ENCODE data around the gene MSRB3. TPM values are rescaled to one million over a fixed set of nuclear protein-coding genes. Genes with fewer than 3 reads are reported as not detected.

The MSRB3 gene
- polyA plus RNA-seq, 1 donor from 2014 or later = 0.19 TPM

- no peak overlapping the region for H3K4me2 ChIP-seq (ENCODE audit: low read length)
Observed at GRCh38 chr12:65300097-65300496, 21.6 kb downstream of the MSRB3 start.

GRCh38 chr12:65300679-65301349, 22.3 kb downstream of the MSRB3 start:
- Histone ChIP-seq H3K36me3 (ENCODE audit: insufficient read depth, low read length) (no peaks in the 10 kb centered on the region), H3K4me2 (ENCODE audit: low read length) (no peak overlapping the region), H3K9ac (ENCODE audit: low read length) (no peak overlapping the region), H4K20me1 (ENCODE audit: insufficient read depth) (no peaks in the 10 kb centered on the region), H3K27ac (ENCODE audit: low read length) (no peak overlapping the region), H3K79me2 (replicated peaks; ENCODE audit: insufficient read depth, low read length) (no peaks in the 10 kb centered on the region), H3K27me3 (ENCODE audit: insufficient read depth, low read depth, low read length) (no peaks in the 10 kb centered on the region), H2AFZ (ENCODE audit: low read depth, low read length) (no peak overlapping the region), H3K9me2 (ENCODE audit: insufficient read depth, low read length) (no peaks in the 10 kb centered on the region), H3K4me3 (ENCODE audit: low read length) (no peak overlapping the region), H3K9me3 (ENCODE audit: low read length) (no peaks in the 10 kb centered on the region), H3F3A (ENCODE audit: insufficient read depth, low read length, poor library complexity, severe bottlenecking) (no peaks in the 10 kb centered on the region)
- TF ChIP-seq RAD21 (conservative IDR thresholded peaks at IDR 0.05) (no peak), CTCF (IDR thresholded peaks at IDR 0.05; ENCODE audit: poor library complexity, severe bottlenecking) (no peak), TAF1 (IDR thresholded peaks at IDR 0.05; ENCODE audit: low read depth) (no peak), EZH2 (IDR thresholded peaks at IDR 0.05; ENCODE audit: borderline replicate concordance, insufficient read depth, low read length, poor library complexity, severe bottlenecking) (no peak), SMC3 (conservative IDR thresholded peaks at IDR 0.05; ENCODE audit: poor library complexity) (no peak), EP300 (conservative IDR thresholded peaks at IDR 0.05; ENCODE audit: poor library complexity, severe bottlenecking) (no peak)

More at GRCh38 chr12:65300097-65300496, 21.6 kb downstream of the MSRB3 start:
- no peaks in the 10 kb centered on the region for H3K9me3 ChIP-seq (ENCODE audit: low read length)
- no peaks in the 10 kb centered on the region for H3K36me3 ChIP-seq (ENCODE audit: insufficient read depth, low read length)
- H3F3A ChIP-seq (ENCODE audit: insufficient read depth, low read length, poor library complexity, severe bottlenecking) = no peaks in the 10 kb centered on the region
- H3K4me3 ChIP-seq (ENCODE audit: low read length) = no peak overlapping the region
- TF ChIP-seq SMC3 (conservative IDR thresholded peaks at IDR 0.05; ENCODE audit: poor library complexity) (no peak), EZH2 (IDR thresholded peaks at IDR 0.05; ENCODE audit: borderline replicate concordance, insufficient read depth, low read length, poor library complexity, severe bottlenecking) (no peak), MXI1 (conservative IDR thresholded peaks at IDR 0.05; ENCODE audit: poor library complexity, severe bottlenecking) (no peak), TAF1 (IDR thresholded peaks at IDR 0.05; ENCODE audit: low read depth) (no peak), EP300 (conservative IDR thresholded peaks at IDR 0.05; ENCODE audit: poor library complexity, severe bottlenecking) (no peak), REST (IDR thresholded peaks at IDR 0.05; ENCODE audit: borderline replicate concordance) (no peak), POLR2AphosphoS5 (IDR thresholded peaks at IDR 0.05) (no peak), RAD21 (conservative IDR thresholded peaks at IDR 0.05) (no peak), CTCF (IDR thresholded peaks at IDR 0.05; ENCODE audit: poor library complexity, severe bottlenecking) (no peak)
- H4K20me1 ChIP-seq (ENCODE audit: insufficient read depth) = no peaks in the 10 kb centered on the region
- no peak overlapping the region for H3K9ac ChIP-seq (ENCODE audit: low read length)
- H3K27ac ChIP-seq (ENCODE audit: low read length) = no peak overlapping the region
- no peak overlapping the region for H2AFZ ChIP-seq (ENCODE audit: low read depth, low read length)
- no peaks in the 10 kb centered on the region for H3K79me2 ChIP-seq (replicated peaks; ENCODE audit: insufficient read depth, low read length)
- H3K9me2 ChIP-seq (ENCODE audit: insufficient read depth, low read length) = no peaks in the 10 kb centered on the region
- no peaks in the 10 kb centered on the region for H3K27me3 ChIP-seq (ENCODE audit: insufficient read depth, low read depth, low read length)
